Transverse colon (tissue), 4 donors: ENCODE data around the gene PRKCA.

Source experiments
- CTCF ChIP-seq, 5 experiments: fragments of 200-600 bp in 3 of 5; fragments of 450-650 bp in 2 of 5; sonication (generic) in 3 of 5; IDR thresholded peaks; 1 replicate in 2 of 5; 2 replicates in 3 of 5; pipeline ENCODE4 v1.5.1; 2016 to 2017; ENCODE audit warnings: antibody characterized with exemption in 5 of 5, inconsistent platforms in 3 of 5, mild to moderate bottlenecking in 2 of 5, moderate library complexity in 1 of 5
- EP300 ChIP-seq: sonication (generic); formaldehyde crosslinking; IDR thresholded peaks from one replicate; pipeline ENCODE4 v1.6.1; 2017; ENCODE audit warnings: antibody characterized with exemption, low read depth
- POLR2A ChIP-seq: fragments of 450-650 bp; IDR thresholded peaks from one replicate; pipeline ENCODE4 v1.6.1; 2016; ENCODE audit warnings: antibody characterized with exemption, mild to moderate bottlenecking, moderate library complexity
- POLR2AphosphoS5 ChIP-seq, 3 donors: sonication (generic); formaldehyde crosslinking; IDR thresholded peaks; one replicate each; pipeline ENCODE4 v1.6.1; 2016; ENCODE audit warnings: antibody characterized with exemption in 3 of 3

GRCh38 chr17:66632731-66633130 lies 330.3 kb downstream of the PRKCA start:
- TF ChIP-seq CTCF (IDR thresholded peaks at IDR 0.05) (no peak), POLR2A (no peak), POLR2AphosphoS5 (IDR thresholded peaks at IDR 0.05) (no peak), EP300 (no peak)
